ENCODE results near the gene FAAP100.

DNA sequence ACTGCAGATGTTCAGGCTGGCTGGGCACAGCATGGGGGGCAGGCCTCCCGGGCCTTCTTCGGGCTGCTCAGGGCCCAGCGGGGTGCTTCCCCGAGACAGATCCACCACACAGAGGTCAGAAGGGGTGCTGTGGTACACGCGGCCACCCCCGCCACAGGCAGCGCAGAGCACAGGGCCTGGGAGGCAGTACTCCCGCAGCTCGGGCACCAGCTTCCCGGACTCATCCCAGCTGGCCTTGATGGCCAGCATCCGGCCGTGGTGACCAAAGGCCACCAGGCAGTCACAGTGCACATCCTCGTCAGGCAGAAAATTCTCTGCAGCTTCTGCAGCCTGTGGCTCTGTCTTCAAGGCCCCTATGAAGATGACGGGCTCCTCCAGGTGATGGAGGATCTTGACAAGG is 1.9 kb downstream of the FAAP100 start:
- TF ChIP-seq, protein P1, sequence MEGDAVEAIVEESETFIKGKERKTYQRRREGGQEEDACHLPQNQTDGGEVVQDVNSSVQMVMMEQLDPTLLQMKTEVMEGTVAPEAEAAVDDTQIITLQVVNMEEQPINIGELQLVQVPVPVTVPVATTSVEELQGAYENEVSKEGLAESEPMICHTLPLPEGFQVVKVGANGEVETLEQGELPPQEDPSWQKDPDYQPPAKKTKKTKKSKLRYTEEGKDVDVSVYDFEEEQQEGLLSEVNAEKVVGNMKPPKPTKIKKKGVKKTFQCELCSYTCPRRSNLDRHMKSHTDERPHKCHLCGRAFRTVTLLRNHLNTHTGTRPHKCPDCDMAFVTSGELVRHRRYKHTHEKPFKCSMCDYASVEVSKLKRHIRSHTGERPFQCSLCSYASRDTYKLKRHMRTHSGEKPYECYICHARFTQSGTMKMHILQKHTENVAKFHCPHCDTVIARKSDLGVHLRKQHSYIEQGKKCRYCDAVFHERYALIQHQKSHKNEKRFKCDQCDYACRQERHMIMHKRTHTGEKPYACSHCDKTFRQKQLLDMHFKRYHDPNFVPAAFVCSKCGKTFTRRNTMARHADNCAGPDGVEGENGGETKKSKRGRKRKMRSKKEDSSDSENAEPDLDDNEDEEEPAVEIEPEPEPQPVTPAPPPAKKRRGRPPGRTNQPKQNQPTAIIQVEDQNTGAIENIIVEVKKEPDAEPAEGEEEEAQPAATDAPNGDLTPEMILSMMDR (IDR thresholded peaks at IDR 0.05), result no peak
- no peak for TF ChIP-seq POLR2A (IDR thresholded peaks at IDR 0.05)
